ENCODE measurements around the gene AGRP. TPM values are rescaled to one million over a fixed set of nuclear protein-coding genes. Genes with fewer than 3 reads are reported as not detected.

The AGRP gene
- total RNA-seq, 2 experiments from 2014 or later: not detected

- Mint-ChIP-seq H3K9me3 (no peaks in the 10 kb centered on the region), H3K36me3 (ENCODE audit: low read depth) (no peaks in the 10 kb centered on the region), H3K27ac (no peak overlapping the region), H3K27me3 (no peaks in the 10 kb centered on the region), H3K4me3 (no peak overlapping the region), H3K4me1 (peaks cover 10% of the 10 kb centered on the region)
- POLR2A ChIA-PET: no interaction called here
- DNase-seq: no peak
- CTCF ChIA-PET: interaction anchor here (0.7 to 1.0 kb wide), 3 partner anchors 11 to 51 kb away, joined by 3 to 5 read pairs (median 4); partner anchors contain the start of gene ATP6V0D1
Observed at GRCh38 chr16:67470359-67470758, 13.0 kb downstream of the AGRP start.

- Mint-ChIP-seq H3K4me1 (peaks cover 4% of the 10 kb centered on the region), H3K9me3 (no peaks in the 10 kb centered on the region), H3K27me3 (no peaks in the 10 kb centered on the region), H3K4me3 (no peak overlapping the region), H3K27ac (no peak overlapping the region), H3K36me3 (ENCODE audit: low read depth) (no peaks in the 10 kb centered on the region)
- ChIA-PET POLR2A (no interaction called here), CTCF (interaction anchor here (5.9 kb wide), 1 partner anchor 12 kb away, joined by 27 read pairs; the partner anchor contains the start of gene ATP6V0D1)
- no peak for DNase-seq
Observed at GRCh38 chr16:67468731-67469130, 14.6 kb downstream of the AGRP start.

GRCh38 chr16:67466581-67466980, 16.8 kb downstream of the AGRP start:
- no peak for DNase-seq
- CTCF ChIA-PET: interaction anchor here (1.2 to 5.9 kb wide), 5 partner anchors 10 to 55 kb away, joined by 3 to 27 read pairs (median 6); partner anchors contain the start of gene ATP6V0D1
- Mint-ChIP-seq H3K27ac (no peak overlapping the region), H3K4me3 (no peak overlapping the region), H3K27me3 (no peaks in the 10 kb centered on the region), H3K4me1 (peaks cover 4% of the 10 kb centered on the region), H3K9me3 (no peaks in the 10 kb centered on the region), H3K36me3 (ENCODE audit: low read depth) (no peaks in the 10 kb centered on the region)
- POLR2A ChIA-PET: no interaction called here

- H3K4me3 Mint-ChIP-seq: no peak overlapping the region
- no peaks in the 10 kb centered on the region for H3K9me3 Mint-ChIP-seq
- H3K27ac Mint-ChIP-seq: no peak overlapping the region
- no peak for DNase-seq
- ChIA-PET CTCF (interaction anchor here (0.6 to 6.0 kb wide), 7 partner anchors 14 to 44 kb away, joined by 3 to 27 read pairs (median 7); partner anchors contain the start of gene ATP6V0D1), POLR2A (no interaction called here)
- H3K4me1 Mint-ChIP-seq: peaks cover 4% of the 10 kb centered on the region
- H3K27me3 Mint-ChIP-seq: no peaks in the 10 kb centered on the region
- H3K36me3 Mint-ChIP-seq (ENCODE audit: low read depth): no peaks in the 10 kb centered on the region
Observed at GRCh38 chr16:67464565-67464964, 18.8 kb downstream of the AGRP start.

- H3K4me3 Mint-ChIP-seq: no peak overlapping the region
- no peaks in the 10 kb centered on the region for H3K36me3 Mint-ChIP-seq (ENCODE audit: low read depth)
- no peak overlapping the region for H3K27ac Mint-ChIP-seq
- DNase-seq: no peak
- ChIA-PET CTCF (interaction anchor here (0.6 to 6.0 kb wide), 7 partner anchors 13 to 203 kb away, joined by 3 to 27 read pairs (median 4); partner anchors contain the start of gene ATP6V0D1), POLR2A (no interaction called here)
- H3K27me3 Mint-ChIP-seq: no peaks in the 10 kb centered on the region
- H3K4me1 Mint-ChIP-seq: peaks cover 4% of the 10 kb centered on the region
- no peaks in the 10 kb centered on the region for H3K9me3 Mint-ChIP-seq
Observed at GRCh38 chr16:67463691-67464090, 19.7 kb downstream of the AGRP start.

- Mint-ChIP-seq H3K36me3 (ENCODE audit: low read depth) (no peaks in the 10 kb centered on the region), H3K4me3 (no peak overlapping the region), H3K9me3 (no peaks in the 10 kb centered on the region), H3K4me1 (peaks cover 6% of the 10 kb centered on the region), H3K27me3 (no peaks in the 10 kb centered on the region), H3K27ac (no peak overlapping the region)
- POLR2A ChIA-PET: no interaction called here
- CTCF ChIA-PET: interaction anchor here (0.6 to 6.0 kb wide), 7 partner anchors 10 to 235 kb away, joined by 3 to 22 read pairs (median 5); partner anchors contain the start of gene ATP6V0D1
- no peak for DNase-seq
Observed at GRCh38 chr16:67463059-67463458, 20.3 kb downstream of the AGRP start.

- Mint-ChIP-seq H3K36me3 (ENCODE audit: low read depth) (no peaks in the 10 kb centered on the region), H3K9me3 (no peaks in the 10 kb centered on the region), H3K27ac (no peak overlapping the region), H3K4me1 (peaks cover 6% of the 10 kb centered on the region), H3K4me3 (no peak overlapping the region), H3K27me3 (no peaks in the 10 kb centered on the region)
- CTCF ChIA-PET: interaction anchor here (0.6 to 6.0 kb wide), 7 partner anchors 9 to 381 kb away, joined by 3 to 22 read pairs (median 4); partner anchors contain the start of gene ATP6V0D1
- no peak for DNase-seq
- POLR2A ChIA-PET: no interaction called here
Observed at GRCh38 chr16:67462279-67462655, 21.1 kb downstream of the AGRP start.

GRCh38 chr16:67461600-67462278, 21.6 kb downstream of the AGRP start:
- Mint-ChIP-seq H3K4me3 (no peak overlapping the region), H3K36me3 (ENCODE audit: low read depth) (no peaks in the 10 kb centered on the region), H3K4me1 (peaks cover 10% of the 10 kb centered on the region), H3K27ac (no peak overlapping the region), H3K9me3 (no peaks in the 10 kb centered on the region), H3K27me3 (no peaks in the 10 kb centered on the region)
- POLR2A ChIA-PET: no interaction called here
- CTCF ChIA-PET: interaction anchor here (0.7 to 6.0 kb wide), 8 partner anchors 14 to 363 kb away, joined by 3 to 22 read pairs (median 4); partner anchors contain the start of gene ATP6V0D1
- DNase-seq: no peak

GRCh38 chr16:67460961-67461360, 22.4 kb downstream of the AGRP start:
- Mint-ChIP-seq H3K9me3 (no peaks in the 10 kb centered on the region), H3K27me3 (no peaks in the 10 kb centered on the region), H3K4me3 (no peak overlapping the region), H3K36me3 (ENCODE audit: low read depth) (no peaks in the 10 kb centered on the region), H3K27ac (no peak overlapping the region), H3K4me1 (peaks cover 14% of the 10 kb centered on the region)
- ChIA-PET POLR2A (no interaction called here), CTCF (interaction anchor here (0.9 to 6.0 kb wide), 5 partner anchors 13 to 33 kb away, joined by 3 to 22 read pairs (median 4); partner anchors contain the start of gene ATP6V0D1)
- DNase-seq: no peak

- no peak overlapping the region for H3K4me3 Mint-ChIP-seq
- H3K27me3 Mint-ChIP-seq: no peaks in the 10 kb centered on the region
- no peaks in the 10 kb centered on the region for H3K36me3 Mint-ChIP-seq (ENCODE audit: low read depth)
- POLR2A ChIA-PET: no interaction called here
- no peaks in the 10 kb centered on the region for H3K9me3 Mint-ChIP-seq
- no peak overlapping the region for H3K27ac Mint-ChIP-seq
- no peak for DNase-seq
- peaks cover 14% of the 10 kb centered on the region for H3K4me1 Mint-ChIP-seq
- CTCF ChIA-PET: interaction anchor here (6.0 kb wide), 1 partner anchor 13 kb away, joined by 22 read pairs; no protein-coding TSS in a partner anchor
Observed at GRCh38 chr16:67460168-67460567, 23.2 kb downstream of the AGRP start.

GRCh38 chr16:67459861-67460150, 23.5 kb downstream of the AGRP start:
- H3K4me1 Mint-ChIP-seq: peaks cover 14% of the 10 kb centered on the region
- no peaks in the 10 kb centered on the region for H3K9me3 Mint-ChIP-seq
- POLR2A ChIA-PET: no interaction called here
- CTCF ChIA-PET: interaction anchor here (0.6 kb wide), 1 partner anchor 27 kb away, joined by 3 read pairs; no protein-coding TSS in a partner anchor
- H3K27me3 Mint-ChIP-seq: no peaks in the 10 kb centered on the region
- no peak overlapping the region for H3K27ac Mint-ChIP-seq
- no peak for DNase-seq
- no peak overlapping the region for H3K4me3 Mint-ChIP-seq
- H3K36me3 Mint-ChIP-seq (ENCODE audit: low read depth): no peaks in the 10 kb centered on the region

GRCh38 chr16:67459066-67459860, 24.1 kb downstream of the AGRP start:
- H3K36me3 Mint-ChIP-seq (ENCODE audit: low read depth): no peaks in the 10 kb centered on the region
- H3K4me1 Mint-ChIP-seq: peaks cover 14% of the 10 kb centered on the region
- DNase-seq: no peak
- no peak overlapping the region for H3K4me3 Mint-ChIP-seq
- H3K27ac Mint-ChIP-seq: no peak overlapping the region
- CTCF ChIA-PET: interaction anchor here (0.6 to 1.6 kb wide), 3 partner anchors 22 to 62 kb away, joined by 3 to 5 read pairs (median 5); partner anchors contain the start of gene ATP6V0D1
- H3K27me3 Mint-ChIP-seq: no peaks in the 10 kb centered on the region
- POLR2A ChIA-PET: no interaction called here
- H3K9me3 Mint-ChIP-seq: no peaks in the 10 kb centered on the region

GRCh38 chr16:67458121-67458641, 25.2 kb downstream of the AGRP start:
- H3K36me3 Mint-ChIP-seq (ENCODE audit: low read depth): no peaks in the 10 kb centered on the region
- H3K27ac Mint-ChIP-seq: no peak overlapping the region
- POLR2A ChIA-PET: no interaction called here
- H3K9me3 Mint-ChIP-seq: no peaks in the 10 kb centered on the region
- H3K4me3 Mint-ChIP-seq: no peak overlapping the region
- CTCF ChIA-PET: interaction anchor here (1.4 to 1.6 kb wide), 2 partner anchors 23 to 63 kb away, joined by 5 read pairs; partner anchors contain the start of gene ATP6V0D1
- no peaks in the 10 kb centered on the region for H3K27me3 Mint-ChIP-seq
- DNase-seq: no peak
- peaks cover 17% of the 10 kb centered on the region for H3K4me1 Mint-ChIP-seq

All from activated CD4-positive, alpha-beta T cell treated with anti-CD3 and anti-CD28 coated beads, Interleukin-2, amount 10 ng/mL, durations not matched to agents 7 days and 5 days (primary cell).